HepG2 (cell line): ENCODE results near the gene FAM117A. TPM values are rescaled to one million over a fixed set of nuclear protein-coding genes. Genes with fewer than 3 reads are reported as not detected.
A peak's percentile ranks its signal among the peaks of the same experiment; 100 is the strongest.

Experiments used
- ARNT ChIP-seq: fragments of 450-650 bp; IDR thresholded peaks from 2 replicates; pipeline ENCODE4 v1.6.1; 2017
- CC2D1A ChIP-seq: sonication (generic); formaldehyde crosslinking; IDR thresholded peaks from 2 replicates; pipeline ENCODE4 v1.8.1; 2023; ENCODE audit warnings: mild to moderate bottlenecking, missing genetic modification reagents
- CEBPZ ChIP-seq: IDR thresholded peaks from 2 replicates; pipeline ENCODE4 v1.6.1; 2012; ENCODE audit warnings: low read length, improper control_type of control experiment
- GATA4 ChIP-seq: sonication (generic); IDR thresholded peaks from 2 replicates; pipeline ENCODE4 v1.6.1; 2016; ENCODE audit warnings: antibody characterized with exemption, low read depth, borderline replicate concordance
- HIC2 ChIP-seq: sonication (generic); formaldehyde crosslinking; IDR thresholded peaks from 2 replicates; pipeline ENCODE4 v1.9.0; 2022; ENCODE audit warnings: low read depth, missing genetic modification reagents
- MIER3 ChIP-seq: IDR thresholded peaks from 2 replicates; pipeline ENCODE4 v1.6.1; 2016; ENCODE audit warnings: missing compliant biosample characterization, borderline replicate concordance
- RBAK ChIP-seq: sonication (generic); formaldehyde crosslinking; IDR thresholded peaks from 2 replicates; pipeline ENCODE4 v1.5.1; 2020; ENCODE audit warnings: mild to moderate bottlenecking, missing genetic modification reagents
- RBFOX2 ChIP-seq: fragments of 200-400 bp; formaldehyde crosslinking; IDR thresholded peaks from 2 replicates; pipeline ENCODE4 v1.6.1; 2017; ENCODE audit warnings: low read depth, mild to moderate bottlenecking, low read length
- RELA ChIP-seq: sonication (generic); formaldehyde crosslinking; IDR thresholded peaks from 2 replicates; pipeline ENCODE4 v1.4.0; 2020; ENCODE audit warnings: missing genetic modification reagents
- RFX3 ChIP-seq: IDR thresholded peaks from 2 replicates; pipeline ENCODE4 v1.6.1; 2016; ENCODE audit warnings: missing biosample characterization, missing genetic modification reagents
- RFXAP ChIP-seq: sonication (generic); formaldehyde crosslinking; IDR thresholded peaks from 2 replicates; pipeline ENCODE4 v1.4.0; 2020; ENCODE audit warnings: missing genetic modification reagents, borderline replicate concordance
- UBTF ChIP-seq: sonication (generic); formaldehyde crosslinking; IDR thresholded peaks from 2 replicates; pipeline ENCODE4 v1.4.0; 2020; ENCODE audit warnings: mild to moderate bottlenecking, missing genetic modification reagents
- ZMAT3 ChIP-seq: sonication (generic); formaldehyde crosslinking; conservative IDR thresholded peaks from 2 replicates; pipeline ENCODE4 v1.7.0; 2021; ENCODE audit warnings: missing genetic modification reagents
- ZNF18 ChIP-seq: sonication (generic); formaldehyde crosslinking; IDR thresholded peaks from 2 replicates; pipeline ENCODE4 v1.8.0; 2022; ENCODE audit warnings: mild to moderate bottlenecking, missing genetic modification reagents; ENCODE audit not compliant: insufficient replicate concordance
- ZNF224 ChIP-seq: sonication (generic); formaldehyde crosslinking; IDR thresholded peaks from 2 replicates; pipeline ENCODE4 v1.5.0; 2020; ENCODE audit warnings: mild to moderate bottlenecking, missing genetic modification reagents
- ZNF441 ChIP-seq: sonication (generic); formaldehyde crosslinking; IDR thresholded peaks from 2 replicates; pipeline ENCODE4 v1.7.0; 2021; ENCODE audit warnings: missing genetic modification reagents, borderline replicate concordance
- ZNF460 ChIP-seq: sonication (generic); formaldehyde crosslinking; IDR thresholded peaks from 2 replicates; pipeline ENCODE4 v1.5.1; 2020; ENCODE audit warnings: missing genetic modification reagents, mild to moderate bottlenecking, borderline replicate concordance
- polyA plus RNA-seq, 8 experiments: library from polyadenylated mRNA; depleted of rRNA in 3 of 8; stranded (reverse) in 7 of 8; unstranded in 1 of 8; fragments of >200 nt; fragmentation: Illumina TruSeq in 4 of 8; extraction: Trizol in 4 of 8; gene quantifications; 2 replicates each; pipeline versions ENCODE4 v1.2.1 to v1.2.3, GENCODE V29; 2011 to 2016; ENCODE audit warnings: low read depth in 4 of 8, missing spikeins in 1 of 8, mixed read lengths in 1 of 8; ENCODE audit not compliant: insufficient read depth in 1 of 8
- total RNA-seq, 5 experiments: library from RNA; depleted of rRNA; stranded (reverse); fragments of >200 nt; fragmentation: Illumina TruSeq; extraction: Trizol; gene quantifications; 2 replicates each; pipeline ENCODE4 v1.2.3, GENCODE V29; 2016; ENCODE audit warnings: low read depth in 1 of 5

FAM117A gene
- total and polyA plus RNA-seq, 2 of the 13 experiments (the other 11 are each of a cell fraction or from before 2014, with no cell fraction given): 12.1 to 19.8 TPM

- TF ChIP-seq UBTF (CRISPR knock-in tag): peak; percentile 47; the same call in 1 of the 2 replicates
- 0 out of 2 replicates have a peak, but pooled peaks have one; percentile 59 for TF ChIP-seq RELA (CRISPR knock-in tag)
- no peak for TF ChIP-seq ARNT
- TF ChIP-seq ZNF18: peak; percentile 93
- peak; percentile 74; the same call in 1 of the 2 replicates for TF ChIP-seq ZMAT3 (CRISPR knock-in tag)
- no peak for TF ChIP-seq CC2D1A (CRISPR knock-in tag)
- TF ChIP-seq GATA4: 0 out of 2 replicates have a peak, but pooled peaks have one; percentile 47
- peak; percentile 98; the same call in 1 of the 2 replicates for TF ChIP-seq ZNF224 (CRISPR knock-in tag)
- TF ChIP-seq CEBPZ: peak; percentile 80
- peak; percentile 88 for TF ChIP-seq RFXAP (CRISPR knock-in tag)
- no peak for TF ChIP-seq ZNF460
- TF ChIP-seq ZNF441 (CRISPR knock-in tag): no peak; the same call in 1 of the 2 replicates
- peak; percentile 64; the same call in 1 of the 2 replicates for TF ChIP-seq HIC2 (CRISPR knock-in tag)
- no peak for TF ChIP-seq RBAK
- peak; percentile 72; the same call in 1 of the 2 replicates for TF ChIP-seq MIER3 (CRISPR knock-in tag)
- TF ChIP-seq RFX3 (CRISPR knock-in tag): no peak; the same call in none of the 2 replicates
- peak; percentile 99 for TF ChIP-seq RBFOX2
Observed at GRCh38 chr17:49788478-49789242, 24.7 kb upstream of the FAM117A start, which contains the start of gene KAT7 (continued).
